K562 (cell line): Measurements from ENCODE around the gene SCYL1. TPM values are rescaled to one million over a fixed set of nuclear protein-coding genes. Genes with fewer than 3 reads are reported as not detected.

Experiments used
- BRD4 ChIP-seq: fragments of 200-600 bp; sonication (generic); IDR thresholded peaks from 2 replicates; pipeline ENCODE4 v1.6.1; 2017; ENCODE audit warnings: inconsistent platforms
- CGGBP1 ChIP-seq: fragments of 250-450 bp; sonication (Bioruptor Pico); IDR thresholded peaks from 2 replicates; pipeline ENCODE4 v1.9.0; 2021; ENCODE audit warnings: mild to moderate bottlenecking
- CREM ChIP-seq: IDR thresholded peaks from 2 replicates; pipeline ENCODE4 v1.6.1; 2014; ENCODE audit warnings: antibody characterized with exemption, low read depth
- CTBP1 ChIP-seq: fragments of 450-650 bp; IDR thresholded peaks from 2 replicates; pipeline ENCODE4 v1.6.1; 2016; ENCODE audit warnings: borderline replicate concordance
- CXXC5 ChIP-seq: fragments of 250-450 bp; sonication (Bioruptor Pico); IDR thresholded peaks from 2 replicates; pipeline ENCODE4 v1.8.0; 2022; ENCODE audit warnings: inconsistent platforms, mild to moderate bottlenecking, moderate library complexity
- DPF2 ChIP-seq: fragments of 450-650 bp; IDR thresholded peaks from 2 replicates; pipeline ENCODE4 v1.6.1; 2016
- GABPA ChIP-seq: fragments of 200-800 bp; sonication (Bioruptor generic); conservative IDR thresholded peaks from 2 replicates; pipeline ENCODE4 v1.6.1; 2016; ENCODE audit warnings: low read depth, missing genetic modification characterization, missing compliant biosample characterization
- HDAC1 ChIP-seq, 2 experiments: fragments of 450-650 bp; IDR thresholded peaks; 2 replicates each; pipeline ENCODE4 v1.6.1; 2016 to 2017; ENCODE audit warnings: inconsistent platforms in 1 of 2, mild to moderate bottlenecking in 1 of 2, moderate library complexity in 1 of 2
- HNRNPLL ChIP-seq: fragments of 200-400 bp; formaldehyde crosslinking; IDR thresholded peaks from 2 replicates; pipeline ENCODE4 v1.6.1; 2017; ENCODE audit warnings: low read length, low read depth, mild to moderate bottlenecking; ENCODE audit not compliant: poor library complexity, severe bottlenecking
- KDM2B ChIP-seq: fragments of 250-450 bp; sonication (Bioruptor Pico); IDR thresholded peaks from 2 replicates; pipeline ENCODE4 v1.8.0; 2021; ENCODE audit warnings: mild to moderate bottlenecking, moderate library complexity
- MNT ChIP-seq, 2 experiments: fragments of 450-650 bp; conservative IDR thresholded peaks; 2 replicates each; pipeline ENCODE4 v1.6.1; 2017; ENCODE audit warnings: mild to moderate bottlenecking in 2 of 2, moderate library complexity in 2 of 2
- NFIC ChIP-seq: fragments of 450-650 bp; IDR thresholded peaks from 2 replicates; pipeline ENCODE4 v1.6.1; 2017; ENCODE audit warnings: mild to moderate bottlenecking, inconsistent platforms
- POLR2AphosphoS5 ChIP-seq: IDR thresholded peaks from 2 replicates; pipeline ENCODE4 v1.6.1; 2011; ENCODE audit warnings: mild to moderate bottlenecking, low read depth, low read length, moderate library complexity; ENCODE audit not compliant: control insufficient read depth, insufficient read depth
- POLR2G ChIP-seq: fragments of 200-400 bp; formaldehyde crosslinking; IDR thresholded peaks from 2 replicates; pipeline ENCODE4 v1.6.1; 2017; ENCODE audit warnings: low read depth, mild to moderate bottlenecking, antibody characterized with exemption, low read length, moderate library complexity
- RBM34 ChIP-seq: fragments of 200-400 bp; formaldehyde crosslinking; IDR thresholded peaks from 2 replicates; pipeline ENCODE4 v1.6.1; 2018; ENCODE audit warnings: low read length, borderline replicate concordance; ENCODE audit not compliant: insufficient read depth
- SNRNP70 ChIP-seq: fragments of 200-400 bp; formaldehyde crosslinking; optimal IDR thresholded peaks from 2 replicates; pipeline ENCODE3; 2017; ENCODE audit warnings: low read depth, low read length
- TCF7 ChIP-seq: sonication (generic); IDR thresholded peaks from 2 replicates; pipeline ENCODE4 v1.6.1; 2016; ENCODE audit warnings: antibody characterized with exemption, borderline replicate concordance
- USF1 ChIP-seq: sonication (generic); formaldehyde crosslinking; IDR thresholded peaks from 2 replicates; pipeline ENCODE4 v1.9.0; 2022; ENCODE audit warnings: mild to moderate bottlenecking, missing genetic modification reagents
- ZEB2 ChIP-seq: fragments of 450-650 bp; IDR thresholded peaks from 2 replicates; pipeline ENCODE4 v1.6.1; 2016
- ZHX1 ChIP-seq: fragments of 150-350 bp; conservative IDR thresholded peaks from 2 replicates; pipeline ENCODE4 v1.6.1; 2014; ENCODE audit warnings: low read length
- polyA plus RNA-seq, 8 experiments: library from polyadenylated mRNA; depleted of rRNA in 4 of 8; stranded (reverse) in 5 of 8; unstranded in 3 of 8; fragments of >200 nt; fragmentation: Nextera tagmentation in 2 of 8; fragmentation: Illumina TruSeq in 1 of 8; extraction: Ambion mirVana in 2 of 8; extraction: Trizol in 1 of 8; gene quantifications; 2 replicates each; pipeline versions ENCODE4 v1.2.1 to v1.2.3, GENCODE V29; 2011 to 2014; ENCODE audit warnings: inconsistent platforms in 1 of 8, missing spikeins in 1 of 8
- total RNA-seq, 7 experiments: library from RNA; depleted of rRNA in 6 of 7; stranded (reverse); fragments of >200 nt in 6 of 7; fragmentation: Illumina TruSeq in 2 of 7; extraction: Trizol in 2 of 7; gene quantifications; 2 replicates each; pipeline versions ENCODE4 v1.2.1 to v1.2.3, GENCODE V29; 2011 to 2021; ENCODE audit warnings: low replicate concordance in 1 of 7
- TF ChIP-seq, protein P1 (sequence below): fragments of 250-450 bp; sonication (Bioruptor Pico); IDR thresholded peaks from 2 replicates; pipeline ENCODE4 v1.5.0; 2022; ENCODE audit warnings: mild to moderate bottlenecking

Gene SCYL1
- total and polyA plus RNA-seq, 9 of the 15 experiments (the other 6 are each of a cell fraction or from before 2014, with no cell fraction given), result 1.9 to 145 (median 57.6) TPM

DNA sequence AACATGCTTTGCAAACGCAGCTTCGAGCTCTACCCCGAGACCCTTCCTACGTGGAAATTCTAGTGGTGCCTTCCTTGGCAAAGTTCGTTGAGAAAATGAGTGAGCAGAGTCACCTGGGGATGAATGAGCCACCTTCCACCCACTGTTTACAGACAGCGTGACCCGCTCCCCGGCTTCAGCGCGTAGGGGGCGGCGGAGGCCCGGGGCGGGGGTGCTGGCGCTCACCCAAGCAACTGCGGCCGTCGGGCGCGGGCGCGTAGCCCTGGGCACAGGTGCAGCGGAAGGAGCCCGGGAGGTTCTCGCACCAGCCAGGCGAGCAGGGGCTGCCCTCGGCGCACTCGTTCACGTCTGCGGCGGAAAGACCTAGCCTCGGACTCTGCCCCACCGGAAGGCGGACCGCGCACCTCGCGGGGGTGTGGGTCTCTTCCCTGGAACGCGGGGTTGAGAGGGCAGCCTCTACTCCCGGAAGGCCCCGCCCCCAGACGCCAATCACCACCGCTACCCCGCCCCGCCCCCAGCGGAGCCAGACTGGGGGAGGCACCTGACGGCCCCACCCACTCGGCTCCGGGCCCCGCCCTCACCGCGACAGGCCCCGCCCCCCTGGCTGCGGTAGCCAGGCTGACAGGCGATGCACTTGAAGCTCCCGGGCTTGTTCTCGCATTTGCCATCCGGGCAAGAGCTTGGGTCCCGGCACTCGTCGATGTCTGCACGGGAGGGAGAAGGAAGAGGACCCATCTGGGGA is 21.5 kb downstream of the SCYL1 start (continued):
- no peak for TF ChIP-seq SNRNP70
- peak; percentile 77 for TF ChIP-seq POLR2G
- TF ChIP-seq USF1 (CRISPR knock-in tag), result no peak
- 0 out of 2 replicates have a peak, but pooled peaks have one; percentile 30 for TF ChIP-seq ZEB2
- peak; percentile 52; the same call in 1 of the 2 replicates for TF ChIP-seq CTBP1
- TF ChIP-seq POLR2AphosphoS5, result peak; percentile 18; the same call in 1 of the 2 replicates
- peak in 1 of 2 experiments; percentile 38; a peak in 2 of 4 replicates for TF ChIP-seq HDAC1 (IDR thresholded peaks at IDR 0.05)
- TF ChIP-seq HNRNPLL, result peak; percentile 35
- no peak for TF ChIP-seq DPF2
- TF ChIP-seq CREM, result peak; percentile 7; the same call in 1 of the 2 replicates
- TF ChIP-seq ZHX1, result no peak
- TF ChIP-seq NFIC, result peak; percentile 86
- TF ChIP-seq, protein P1, sequence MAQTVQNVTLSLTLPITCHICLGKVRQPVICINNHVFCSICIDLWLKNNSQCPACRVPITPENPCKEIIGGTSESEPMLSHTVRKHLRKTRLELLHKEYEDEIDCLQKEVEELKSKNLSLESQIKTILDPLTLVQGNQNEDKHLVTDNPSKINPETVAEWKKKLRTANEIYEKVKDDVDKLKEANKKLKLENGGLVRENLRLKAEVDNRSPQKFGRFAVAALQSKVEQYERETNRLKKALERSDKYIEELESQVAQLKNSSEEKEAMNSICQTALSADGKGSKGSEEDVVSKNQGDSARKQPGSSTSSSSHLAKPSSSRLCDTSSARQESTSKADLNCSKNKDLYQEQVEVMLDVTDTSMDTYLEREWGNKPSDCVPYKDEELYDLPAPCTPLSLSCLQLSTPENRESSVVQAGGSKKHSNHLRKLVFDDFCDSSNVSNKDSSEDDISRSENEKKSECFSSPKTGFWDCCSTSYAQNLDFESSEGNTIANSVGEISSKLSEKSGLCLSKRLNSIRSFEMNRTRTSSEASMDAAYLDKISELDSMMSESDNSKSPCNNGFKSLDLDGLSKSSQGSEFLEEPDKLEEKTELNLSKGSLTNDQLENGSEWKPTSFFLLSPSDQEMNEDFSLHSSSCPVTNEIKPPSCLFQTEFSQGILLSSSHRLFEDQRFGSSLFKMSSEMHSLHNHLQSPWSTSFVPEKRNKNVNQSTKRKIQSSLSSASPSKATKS (CRISPR knock-in tag), result no peak
- 0 out of 2 replicates have a peak, but pooled peaks have one; percentile 17 for TF ChIP-seq KDM2B (CRISPR knock-in tag)
- TF ChIP-seq CGGBP1, result no peak
- TF ChIP-seq BRD4, result no peak
- TF ChIP-seq CXXC5 (CRISPR knock-in tag), result peak; percentile 82
- peak; percentile 82 for TF ChIP-seq GABPA (tag)
- no peak for TF ChIP-seq RBM34
- TF ChIP-seq MNT (conservative IDR thresholded peaks at IDR 0.05), result peak in 1 of 2 experiments; percentile 69; a peak in 2 of 4 replicates
- no peak for TF ChIP-seq TCF7
